ENCODE measurements around the gene SCO2. TPM values are rescaled to one million over a fixed set of nuclear protein-coding genes. Genes with fewer than 3 reads are reported as not detected.
A peak's percentile ranks its signal among the peaks of the same experiment; 100 is the strongest.

SCO2 gene
- 0.65 to 5.0 TPM (median 2.4 TPM) in 3 replicates for total RNA-seq

GRCh38 chr22:50525104-50525857, at the start of gene SCO2:
Gene SCO2 (minus strand): TSS chr22:50525598. CDS start chr22:50524411, 1,187 bp downstream.
- peaks cover 20% of the 10 kb centered on the region for H3K27me3 Mint-ChIP-seq (ENCODE audit: low read depth)
- peaks cover 14% of the 10 kb centered on the region for H3K4me1 Mint-ChIP-seq
- H3K27ac Mint-ChIP-seq: peak within 1 kb of the TSS; percentile 90
- H3K9me3 Mint-ChIP-seq: no peaks in the 10 kb centered on the region
- peak; percentile 96 to 99 for DNase-seq (ENCODE audit: low spot score in 2 of 2, unreplicated experiment in 2 of 2)
- no peak for TF ChIP-seq CTCF (IDR thresholded peaks at IDR 0.05; ENCODE audit: unreplicated experiment)
- no peaks in the 10 kb centered on the region for H3K36me3 Mint-ChIP-seq
- H3K4me3 Mint-ChIP-seq: peak within 1 kb of the TSS; percentile 80

- no peaks in the 10 kb centered on the region for H3K27me3 Mint-ChIP-seq (ENCODE audit: low read depth)
- no peaks in the 10 kb centered on the region for H3K9me3 Mint-ChIP-seq
- H3K27ac Mint-ChIP-seq: no peak overlapping the region
- H3K4me3 Mint-ChIP-seq: no peak overlapping the region
- DNase-seq (ENCODE audit: low spot score in 2 of 2, unreplicated experiment in 2 of 2): no peak
- no peaks in the 10 kb centered on the region for H3K4me1 Mint-ChIP-seq
- no peak for TF ChIP-seq CTCF (IDR thresholded peaks at IDR 0.05; ENCODE audit: unreplicated experiment)
- H3K36me3 Mint-ChIP-seq: peaks cover 17% of the 10 kb centered on the region
Observed at GRCh38 chr22:50574383-50574755, 49.0 kb upstream of the SCO2 start.

- Mint-ChIP-seq H3K27ac (no peak overlapping the region), H3K4me1 (no peaks in the 10 kb centered on the region), H3K9me3 (no peaks in the 10 kb centered on the region), H3K27me3 (ENCODE audit: low read depth) (no peaks in the 10 kb centered on the region), H3K4me3 (no peak overlapping the region), H3K36me3 (peaks cover 21% of the 10 kb centered on the region)
- no peak for TF ChIP-seq CTCF (IDR thresholded peaks at IDR 0.05; ENCODE audit: unreplicated experiment)
- DNase-seq (ENCODE audit: low spot score in 2 of 2, unreplicated experiment in 2 of 2): no peak
Observed at GRCh38 chr22:50573491-50574382, 48.3 kb upstream of the SCO2 start.

GRCh38 chr22:50572965-50573364, 47.6 kb upstream of the SCO2 start:
- Mint-ChIP-seq H3K4me1 (no peaks in the 10 kb centered on the region), H3K36me3 (peaks cover 25% of the 10 kb centered on the region), H3K9me3 (no peaks in the 10 kb centered on the region), H3K4me3 (no peak overlapping the region), H3K27ac (no peak overlapping the region), H3K27me3 (ENCODE audit: low read depth) (no peaks in the 10 kb centered on the region)
- TF ChIP-seq CTCF (IDR thresholded peaks at IDR 0.05; ENCODE audit: unreplicated experiment): no peak
- DNase-seq (ENCODE audit: low spot score in 2 of 2, unreplicated experiment in 2 of 2): no peak

- H3K9me3 Mint-ChIP-seq: no peaks in the 10 kb centered on the region
Observed at GRCh38 chr22:50571264-50572175, 46.1 kb upstream of the SCO2 start.

More at GRCh38 chr22:50571264-50572175, 46.1 kb upstream of the SCO2 start:
- H3K36me3 Mint-ChIP-seq: peaks cover 29% of the 10 kb centered on the region
- no peaks in the 10 kb centered on the region for H3K4me1 Mint-ChIP-seq
- no peak overlapping the region for H3K27ac Mint-ChIP-seq
- no peak for DNase-seq (ENCODE audit: low spot score in 2 of 2, unreplicated experiment in 2 of 2)
- no peaks in the 10 kb centered on the region for H3K27me3 Mint-ChIP-seq (ENCODE audit: low read depth)
- TF ChIP-seq CTCF (IDR thresholded peaks at IDR 0.05; ENCODE audit: unreplicated experiment): no peak
- no peak overlapping the region for H3K4me3 Mint-ChIP-seq
